PC-9 (cell line): Measurements from ENCODE around the gene SORCS2. TPM values are rescaled to one million over a fixed set of nuclear protein-coding genes. Genes with fewer than 3 reads are reported as not detected.

Source experiments
- BruUV-seq: library from RNA; stranded (reverse); fragments of 400-500 nt; replicated peaks from 2 replicates; lab custom pipeline; 2021; lab: Mats Ljungman, UMichigan
- CTCF ChIA-PET: fragments of 300-600 bp; sonication (Branson Sonifier 250); formaldehyde crosslinking; loops from one replicate; lab custom pipeline; 2022; ENCODE audit warnings: antibody characterized with exemption; lab: Charles Lee
- POLR2A ChIA-PET: fragments of 300-600 bp; sonication (Branson Sonifier 250); formaldehyde crosslinking; loops from one replicate; lab custom pipeline; 2022; ENCODE audit warnings: antibody characterized with exemption; ENCODE audit not compliant: unreplicated experiment; lab: Charles Lee
- DNase-seq, 2 experiments: peaks; one replicate each; pipeline versions ENCODE4 v3.0.0 to v3.0.0-alpha.2; 2015 to 2022; ENCODE audit warnings: mixed read lengths in 1 of 2
- H2AFZ ChIP-seq: fragments of 200-600 bp; sonication (generic); 2 replicates; pipeline ENCODE4 v1.8.1; 2017; ENCODE audit warnings: antibody characterized with exemption
- H3F3A ChIP-seq: fragments of 200-600 bp; sonication (generic); 2 replicates; pipeline ENCODE4 v1.8.1; 2017; ENCODE audit warnings: antibody characterized with exemption, mild to moderate bottlenecking, low read depth; ENCODE audit not compliant: insufficient read depth
- H3K27ac ChIP-seq: fragments of 200-600 bp; sonication (generic); 2 replicates; pipeline ENCODE4 v1.6.1; 2016; ENCODE audit warnings: mixed run types
- H3K27me3 ChIP-seq: fragments of 200-600 bp; sonication (generic); 2 replicates; pipeline ENCODE4 v1.6.1; 2016; ENCODE audit warnings: low read depth, mixed run types; ENCODE audit not compliant: insufficient read depth
- H3K36me3 ChIP-seq: fragments of 200-600 bp; sonication (generic); 2 replicates; pipeline ENCODE4 v1.6.1; 2016; ENCODE audit warnings: low read depth, mixed run types
- H3K4me1 ChIP-seq: fragments of 200-600 bp; sonication (generic); replicated peaks from 2 replicates; pipeline ENCODE4 v1.6.1; 2016; ENCODE audit warnings: mixed run types; ENCODE audit not compliant: insufficient read depth
- H3K4me2 ChIP-seq: fragments of 200-600 bp; sonication (generic); 2 replicates; pipeline ENCODE4 v1.6.1; 2017; ENCODE audit warnings: mixed run types
- H3K4me3 ChIP-seq: fragments of 200-600 bp; sonication (generic); 2 replicates; pipeline ENCODE4 v1.6.1; 2016; ENCODE audit warnings: mixed run types
- H3K79me2 ChIP-seq: fragments of 200-600 bp; sonication (generic); 2 replicates; pipeline ENCODE4 v1.6.1; 2017; ENCODE audit warnings: low read depth, mixed run types
- H3K9me2 ChIP-seq: fragments of 200-600 bp; sonication (generic); 2 replicates; pipeline ENCODE4 v1.8.1; 2017; ENCODE audit warnings: mild to moderate bottlenecking; ENCODE audit not compliant: insufficient read depth
- H3K9me3 ChIP-seq: fragments of 200-600 bp; sonication (generic); 2 replicates; pipeline ENCODE4 v1.8.1; 2016; ENCODE audit warnings: low read depth; ENCODE audit not compliant: insufficient read depth
- H4K20me1 ChIP-seq: fragments of 200-600 bp; sonication (generic); 2 replicates; pipeline ENCODE4 v1.8.1; 2017; ENCODE audit not compliant: insufficient read depth
- EZH2 ChIP-seq: fragments of 200-600 bp; sonication (generic); IDR thresholded peaks from 2 replicates; pipeline ENCODE4 v1.8.0; 2017; ENCODE audit warnings: antibody characterized with exemption, low read depth
- intact Hi-C: fragments of 100-400 bp; cut with micrococcal nuclease; formaldehyde crosslinking; loops from one replicate; pipeline ENCODE4 v1.10.0; 2022; ENCODE audit not compliant: unreplicated experiment
- total RNA-seq: library from RNA; stranded (reverse); gene quantifications from 2 replicates; pipeline ENCODE4 v1.2.3, GENCODE V29; 2021
- TF ChIP-seq, protein P1 (sequence below): fragments of 200-600 bp; sonication (generic); conservative IDR thresholded peaks from 2 replicates; pipeline ENCODE4 v1.6.1; 2017; ENCODE audit warnings: mixed run types, antibody characterized with exemption, mild to moderate bottlenecking, moderate library complexity

SORCS2 gene
- total RNA-seq, 1 experiment from 2014 or later: 25.8 TPM

DNA sequence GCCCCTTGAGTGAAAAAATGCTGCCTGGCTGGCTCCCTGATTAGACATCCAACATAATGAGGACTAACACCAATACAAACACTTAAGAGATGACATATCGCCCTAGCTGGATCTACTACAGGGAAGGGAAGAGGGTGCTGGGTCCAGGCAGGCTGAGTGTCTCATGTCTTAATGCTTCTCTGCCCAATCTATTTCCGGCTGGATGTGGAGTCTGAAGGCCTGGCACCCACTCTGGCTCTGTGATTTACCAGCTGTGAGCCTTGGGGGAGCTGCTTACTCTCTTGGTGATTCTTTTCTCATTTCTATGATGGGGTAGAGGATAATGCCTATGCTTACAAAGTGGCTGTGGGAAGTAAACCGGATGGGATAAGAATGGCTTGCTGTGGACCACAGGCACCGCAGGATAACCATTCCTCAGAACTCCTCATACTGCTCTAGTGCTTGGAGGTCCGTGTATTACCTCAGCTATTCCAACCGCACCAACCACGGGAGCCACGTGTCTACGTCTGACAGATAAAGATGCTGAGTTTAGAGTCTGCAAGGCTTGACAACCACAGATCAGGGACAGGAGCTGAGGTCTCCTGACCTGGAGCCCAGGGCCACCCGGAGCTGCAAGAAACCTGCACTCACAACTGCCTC is 585.7 kb downstream of the SORCS2 start:
- no TSS peak for BruUV-seq
- intact Hi-C loops: no loop called here
- DNase-seq: peak in 1 of 2 experiments; percentile 19
- no peak overlapping the region for H2AFZ ChIP-seq
- no peak overlapping the region for H3K27ac ChIP-seq
- H3K4me3 ChIP-seq: no peak overlapping the region
- CTCF ChIA-PET: no interaction called here
- peaks cover 55% of the 10 kb centered on the region for H4K20me1 ChIP-seq
- H3K36me3 ChIP-seq: peaks cover 53% of the 10 kb centered on the region
- POLR2A ChIA-PET: no interaction called here
- peaks cover 5% of the 10 kb centered on the region; the same call in 1 of the 2 replicates for H3K79me2 ChIP-seq
- no peak for TF ChIP-seq EZH2
- TF ChIP-seq, protein P1, sequence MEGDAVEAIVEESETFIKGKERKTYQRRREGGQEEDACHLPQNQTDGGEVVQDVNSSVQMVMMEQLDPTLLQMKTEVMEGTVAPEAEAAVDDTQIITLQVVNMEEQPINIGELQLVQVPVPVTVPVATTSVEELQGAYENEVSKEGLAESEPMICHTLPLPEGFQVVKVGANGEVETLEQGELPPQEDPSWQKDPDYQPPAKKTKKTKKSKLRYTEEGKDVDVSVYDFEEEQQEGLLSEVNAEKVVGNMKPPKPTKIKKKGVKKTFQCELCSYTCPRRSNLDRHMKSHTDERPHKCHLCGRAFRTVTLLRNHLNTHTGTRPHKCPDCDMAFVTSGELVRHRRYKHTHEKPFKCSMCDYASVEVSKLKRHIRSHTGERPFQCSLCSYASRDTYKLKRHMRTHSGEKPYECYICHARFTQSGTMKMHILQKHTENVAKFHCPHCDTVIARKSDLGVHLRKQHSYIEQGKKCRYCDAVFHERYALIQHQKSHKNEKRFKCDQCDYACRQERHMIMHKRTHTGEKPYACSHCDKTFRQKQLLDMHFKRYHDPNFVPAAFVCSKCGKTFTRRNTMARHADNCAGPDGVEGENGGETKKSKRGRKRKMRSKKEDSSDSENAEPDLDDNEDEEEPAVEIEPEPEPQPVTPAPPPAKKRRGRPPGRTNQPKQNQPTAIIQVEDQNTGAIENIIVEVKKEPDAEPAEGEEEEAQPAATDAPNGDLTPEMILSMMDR: no peak
- H3K9me2 ChIP-seq: no peaks in the 10 kb centered on the region
- H3K27me3 ChIP-seq: no peaks in the 10 kb centered on the region
- peaks cover 80% of the 10 kb centered on the region for H3F3A ChIP-seq
- no peaks in the 10 kb centered on the region for H3K4me1 ChIP-seq
- no peak overlapping the region for H3K4me2 ChIP-seq
- H3K9me3 ChIP-seq: no peaks in the 10 kb centered on the region

DNA sequence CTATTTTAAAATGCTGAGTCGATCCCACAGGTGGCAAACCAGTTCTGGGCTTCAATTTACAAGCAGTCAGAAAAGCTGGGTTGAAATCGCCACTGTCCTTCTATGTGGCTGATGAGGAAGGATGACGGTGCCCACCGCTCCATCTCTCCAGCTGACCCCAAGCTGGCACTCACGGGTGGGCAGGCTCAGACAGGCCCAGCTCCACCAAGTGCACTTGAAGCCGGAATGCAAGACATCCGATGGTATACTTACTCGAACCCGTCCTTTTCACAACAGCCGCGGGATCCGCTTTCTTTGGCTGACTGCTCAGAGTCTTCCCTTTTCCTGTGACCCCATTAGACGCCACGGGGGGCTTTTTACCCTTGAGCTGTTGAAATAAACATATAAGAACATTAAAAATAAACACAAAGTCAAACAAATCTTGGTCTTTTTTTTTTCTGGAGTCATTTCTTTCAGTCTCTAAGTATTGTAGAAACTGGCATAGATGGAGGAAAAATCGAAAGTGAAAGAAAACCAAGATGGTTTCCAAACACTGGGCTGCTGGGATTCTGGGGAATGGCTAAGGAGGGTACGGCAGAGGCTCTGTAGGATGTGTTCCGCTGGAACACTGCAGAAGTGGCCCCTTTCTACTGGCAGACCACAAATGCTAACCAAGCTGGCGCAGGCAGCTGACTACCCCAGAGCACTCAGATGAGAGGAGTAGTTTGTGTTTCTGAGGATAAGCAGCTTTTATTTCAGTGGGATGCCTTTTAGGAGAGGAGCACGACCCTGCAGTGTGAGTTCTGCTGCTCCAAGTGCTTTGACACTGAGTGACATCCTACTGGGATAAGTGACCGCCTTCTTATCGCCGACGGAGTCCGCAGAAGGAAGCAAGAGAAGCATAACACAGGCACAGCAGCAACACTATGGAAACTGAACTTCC is 586.4 kb downstream of the SORCS2 start:
- no peak overlapping the region for H3K4me2 ChIP-seq
- POLR2A ChIA-PET: no interaction called here
- no peaks in the 10 kb centered on the region for H3K9me2 ChIP-seq
- TF ChIP-seq, protein P1: no peak
- TF ChIP-seq EZH2: no peak
- CTCF ChIA-PET: no interaction called here
- H3F3A ChIP-seq: peaks cover 73% of the 10 kb centered on the region
- intact Hi-C loops: no loop called here
- DNase-seq: peak in 1 of 2 experiments; percentile 28
- no peaks in the 10 kb centered on the region for H3K4me1 ChIP-seq
- H2AFZ ChIP-seq: no peak overlapping the region
- H3K27me3 ChIP-seq: no peaks in the 10 kb centered on the region
- no peak overlapping the region for H3K4me3 ChIP-seq
- no peak overlapping the region for H3K27ac ChIP-seq
- no TSS peak for BruUV-seq
- H3K36me3 ChIP-seq: peaks cover 53% of the 10 kb centered on the region
- H3K9me3 ChIP-seq: no peaks in the 10 kb centered on the region
- H3K79me2 ChIP-seq: peaks cover 5% of the 10 kb centered on the region; the same call in 1 of the 2 replicates
- peaks cover 55% of the 10 kb centered on the region for H4K20me1 ChIP-seq

DNA sequence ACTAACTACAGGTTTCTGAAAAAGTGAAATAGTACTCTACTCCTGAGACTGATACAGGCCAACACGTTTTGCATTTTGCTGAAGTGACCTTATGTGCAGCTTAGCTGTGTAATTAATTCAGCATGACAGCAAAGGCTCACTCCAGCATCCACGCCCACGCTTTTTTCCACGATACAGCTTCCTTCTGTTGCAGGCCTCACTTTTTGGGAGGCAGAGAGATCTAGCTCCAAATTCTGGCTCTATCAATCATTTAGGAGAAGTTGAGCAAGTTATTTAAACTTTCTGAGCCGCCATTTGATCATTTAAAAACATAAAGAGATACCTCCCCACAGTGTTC is 587.1 kb downstream of the SORCS2 start:
- peaks cover 5% of the 10 kb centered on the region; the same call in 1 of the 2 replicates for H3K79me2 ChIP-seq
- POLR2A ChIA-PET: no interaction called here
- no peak overlapping the region for H3K4me3 ChIP-seq
- peaks cover 69% of the 10 kb centered on the region for H3F3A ChIP-seq
- CTCF ChIA-PET: no interaction called here
- H3K9me3 ChIP-seq: no peaks in the 10 kb centered on the region
- intact Hi-C loops: no loop called here
- peaks cover 53% of the 10 kb centered on the region for H3K36me3 ChIP-seq
- no peak overlapping the region for H3K27ac ChIP-seq
- BruUV-seq: no TSS peak
- H3K27me3 ChIP-seq: no peaks in the 10 kb centered on the region
- no peak overlapping the region for H3K4me2 ChIP-seq
- H4K20me1 ChIP-seq: peaks cover 49% of the 10 kb centered on the region
- H3K4me1 ChIP-seq: no peaks in the 10 kb centered on the region
- no peak for TF ChIP-seq EZH2
- TF ChIP-seq, protein P1: no peak
- no peaks in the 10 kb centered on the region for H3K9me2 ChIP-seq
- no peak overlapping the region for H2AFZ ChIP-seq
- DNase-seq: peak in 1 of 2 experiments; percentile 28
